IMR-90 (cell line): ENCODE results near the gene RBMS3. TPM values are rescaled to one million over a fixed set of nuclear protein-coding genes. Genes with fewer than 3 reads are reported as not detected.
A peak's percentile ranks its signal among the peaks of the same experiment; 100 is the strongest.

Experiments used
- ATAC-seq: fragments of 200-7000 bp; cut with Tn5 transposase; 2 replicates; pipeline ENCODE4 v1.9.1; 2020; ENCODE audit warnings: low read depth, mild to moderate bottlenecking, moderate library complexity
- BruUV-seq: library from RNA; stranded (reverse); fragments of 400-500 nt; replicated peaks from 2 replicates; lab custom pipeline; 2021; lab: Mats Ljungman, UMichigan
- CTCF ChIA-PET: fragments of 300-600 bp; formaldehyde crosslinking; extraction: SDS; loops from one replicate; lab custom pipeline; 2021; ENCODE audit warnings: antibody characterized with exemption; lab: Yijun Ruan, JAX
- POLR2A ChIA-PET: fragments of 300-600 bp; sonication (Branson Sonifier 250); formaldehyde crosslinking; loops from one replicate; lab custom pipeline; 2022; ENCODE audit warnings: antibody characterized with exemption; ENCODE audit not compliant: unreplicated experiment; lab: Charles Lee
- DNase-seq: peaks from one replicate; pipeline ENCODE4 v3.0.0; 2013
- H2AFZ ChIP-seq: replicated peaks from 2 replicates; pipeline ENCODE3; 2013; ENCODE audit warnings: low read length, mild to moderate bottlenecking; ENCODE audit not compliant: poor library complexity
- H2AK5ac ChIP-seq: 2 replicates; pipeline ENCODE4 v1.6.1; 2013; ENCODE audit warnings: low read depth, low read length, inconsistent platforms
- H2AK9ac ChIP-seq: replicated peaks from 2 replicates; pipeline ENCODE3; 2013; ENCODE audit warnings: mild to moderate bottlenecking, low read depth, low read length, moderate library complexity; ENCODE audit not compliant: poor library complexity
- H2BK120ac ChIP-seq: 2 replicates; pipeline ENCODE4 v1.6.1; 2013; ENCODE audit warnings: low read depth, low read length, inconsistent platforms
- H2BK15ac ChIP-seq: 3 replicates; pipeline ENCODE4 v1.6.1; 2013; ENCODE audit warnings: low read depth, low read length, inconsistent platforms
- H2BK20ac ChIP-seq: 2 replicates; pipeline ENCODE4 v1.6.1; 2013; ENCODE audit warnings: low read depth, mild to moderate bottlenecking, inconsistent platforms, low read length, moderate library complexity
- H2BK5ac ChIP-seq: 2 replicates; pipeline ENCODE4 v1.6.1; 2013; ENCODE audit warnings: mild to moderate bottlenecking, low read depth, low read length, inconsistent platforms; ENCODE audit not compliant: poor library complexity, severe bottlenecking
- H3K14ac ChIP-seq: replicated peaks from 2 replicates; pipeline ENCODE4 v1.6.1; 2013; ENCODE audit warnings: low read depth, low read length, inconsistent platforms
- H3K18ac ChIP-seq: 2 replicates; pipeline ENCODE4 v1.6.1; 2013; ENCODE audit warnings: low read depth, low read length, control low read depth
- H3K23ac ChIP-seq: 2 replicates; pipeline ENCODE4 v1.6.1; 2013; ENCODE audit warnings: low read depth, low read length, inconsistent platforms
- H3K27ac ChIP-seq: 2 replicates; pipeline ENCODE4 v1.5.1; 2013; ENCODE audit warnings: mild to moderate bottlenecking, control low read depth, low read length; ENCODE audit not compliant: insufficient read depth
- H3K27me3 ChIP-seq: 2 replicates; pipeline ENCODE4 v1.6.1; 2013; ENCODE audit warnings: low read length; ENCODE audit not compliant: control insufficient read depth, insufficient read depth
- H3K36me3 ChIP-seq: 2 replicates; pipeline ENCODE4 v1.6.1; 2013; ENCODE audit warnings: low read length, mixed read lengths; ENCODE audit not compliant: control insufficient read depth, insufficient read depth
- H3K4ac ChIP-seq: 2 replicates; pipeline ENCODE4 v1.6.1; 2013; ENCODE audit warnings: low read depth, low read length, inconsistent platforms
- H3K4me1 ChIP-seq: 2 replicates; pipeline ENCODE4 v1.6.1; 2013; ENCODE audit warnings: low read length, mixed read lengths; ENCODE audit not compliant: control insufficient read depth, insufficient read depth
- H3K4me2 ChIP-seq: 2 replicates; pipeline ENCODE4 v1.6.1; 2013; ENCODE audit warnings: low read depth, mild to moderate bottlenecking, control low read depth, low read length, moderate library complexity
- H3K4me3 ChIP-seq: 2 replicates; pipeline ENCODE4 v1.5.1; 2013; ENCODE audit warnings: low read depth, mild to moderate bottlenecking, control low read depth, low read length, moderate library complexity; ENCODE audit not compliant: insufficient read depth
- H3K56ac ChIP-seq: 2 replicates; pipeline ENCODE4 v1.6.1; 2013; ENCODE audit warnings: low read length, inconsistent platforms; ENCODE audit not compliant: insufficient read depth; ENCODE audit errors: extremely low read depth
- H3K79me1 ChIP-seq, 2 experiments: 2 replicates each; pipeline ENCODE4 v1.6.1; 2013; ENCODE audit warnings: low read length in 2 of 2, inconsistent platforms in 1 of 2, low read depth in 1 of 2
- H3K9ac ChIP-seq: 2 replicates; pipeline ENCODE4 v1.6.1; 2013; ENCODE audit warnings: low read depth, low read length, control low read depth
- H3K9me1 ChIP-seq: 2 replicates; pipeline ENCODE4 v1.6.1; 2013; ENCODE audit warnings: low read length, inconsistent platforms; ENCODE audit not compliant: insufficient read depth
- H3K9me3 ChIP-seq: 2 replicates; pipeline ENCODE4 v1.6.1; 2013; ENCODE audit warnings: low read length; ENCODE audit not compliant: control insufficient read depth, insufficient read depth
- H4K20me1 ChIP-seq: 2 replicates; pipeline ENCODE4 v1.6.1; 2013; ENCODE audit warnings: low read length, inconsistent platforms; ENCODE audit not compliant: insufficient read depth
- H4K5ac ChIP-seq: 2 replicates; pipeline ENCODE4 v1.6.1; 2013; ENCODE audit warnings: mild to moderate bottlenecking, low read depth, low read length, control low read depth
- H4K8ac ChIP-seq, 2 experiments: 2 replicates each; pipeline ENCODE4 v1.6.1; 2013; ENCODE audit warnings: low read depth in 2 of 2, low read length in 2 of 2, control low read depth in 1 of 2, inconsistent platforms in 1 of 2
- H4K91ac ChIP-seq: 2 replicates; pipeline ENCODE4 v1.6.1; 2013; ENCODE audit warnings: low read depth, low read length, inconsistent platforms; ENCODE audit not compliant: insufficient read depth
- BHLHE40 ChIP-seq: fragments of 150-350 bp; IDR thresholded peaks from 2 replicates; pipeline ENCODE4 v1.6.1; 2016; ENCODE audit warnings: mild to moderate bottlenecking, low read depth, low read length
- CEBPB ChIP-seq: IDR thresholded peaks from 2 replicates; pipeline ENCODE4 v1.6.1; 2012; ENCODE audit warnings: low read depth, low read length, improper control_type of control experiment
- CHD1 ChIP-seq: IDR thresholded peaks from 2 replicates; pipeline ENCODE4 v1.6.1; 2012; ENCODE audit warnings: low read depth, low read length, improper control_type of control experiment
- FOS ChIP-seq: fragments of 150-350 bp; IDR thresholded peaks from 2 replicates; pipeline ENCODE4 v1.6.1; 2016; ENCODE audit warnings: low read depth, low read length
- MAFK ChIP-seq: IDR thresholded peaks from 2 replicates; pipeline ENCODE4 v1.6.1; 2012; ENCODE audit warnings: low read depth, low read length, improper control_type of control experiment
- MAZ ChIP-seq: IDR thresholded peaks from 2 replicates; pipeline ENCODE4 v1.6.1; 2012; ENCODE audit warnings: low read depth, mild to moderate bottlenecking, low read length, improper control_type of control experiment, moderate library complexity, borderline replicate concordance
- MXI1 ChIP-seq: IDR thresholded peaks from 2 replicates; pipeline ENCODE4 v1.6.1; 2012; ENCODE audit warnings: low read depth, mild to moderate bottlenecking, low read length, moderate library complexity, borderline replicate concordance
- NFE2L2 ChIP-seq: fragments of 150-350 bp; IDR thresholded peaks from 2 replicates; pipeline ENCODE4 v1.6.1; 2016; ENCODE audit warnings: low read depth, mild to moderate bottlenecking, low read length
- POLR2A ChIP-seq: IDR thresholded peaks from 2 replicates; pipeline ENCODE4 v1.6.1; 2012; ENCODE audit warnings: mild to moderate bottlenecking, low read depth, low read length
- RAD21 ChIP-seq: IDR thresholded peaks from 2 replicates; pipeline ENCODE4 v1.6.1; 2012; ENCODE audit warnings: low read length, improper control_type of control experiment
- RCOR1 ChIP-seq: IDR thresholded peaks from 2 replicates; pipeline ENCODE4 v1.6.1; 2012; ENCODE audit warnings: mild to moderate bottlenecking, low read length, improper control_type of control experiment; ENCODE audit not compliant: insufficient replicate concordance
- RFX5 ChIP-seq: IDR thresholded peaks from 2 replicates; pipeline ENCODE4 v1.8.0; 2012; ENCODE audit warnings: low read depth, mild to moderate bottlenecking, low read length, moderate library complexity
- SMC3 ChIP-seq: fragments of 150-350 bp; IDR thresholded peaks from 2 replicates; pipeline ENCODE4 v1.6.1; 2016; ENCODE audit warnings: low read depth, mild to moderate bottlenecking, antibody characterized with exemption, low read length, moderate library complexity
- WGBS, 2 experiments: methylation state at CpG; one replicate each; pipeline versions ENCODE4 v1.1.5 to v1.1.7; 2013; ENCODE audit warnings: missing lambda C conversion rate in 2 of 2; ENCODE audit not compliant: insufficient read length in 1 of 2; ENCODE audit errors: extremely low coverage in 2 of 2; 5-methylcytosine and 5-hydroxymethylcytosine counted together
- dilution Hi-C: fragments of 300-500 bp; cut with HindIII; formaldehyde crosslinking; loops from one replicate; pipeline ENCODE4 v1.14.3; 2018; ENCODE audit warnings: low sequenced_read_pairs; ENCODE audit not compliant: unreplicated experiment
- in situ Hi-C: fragments of 300-500 bp; cut with MboI; formaldehyde crosslinking; loops from 3 replicates; pipeline ENCODE4 v1.14.3; 2019; ENCODE audit warnings: low sequenced_read_pairs, inconsistent platforms, mixed read lengths
- intact Hi-C: fragments of 100-400 bp; cut with micrococcal nuclease; formaldehyde crosslinking; loops from 2 replicates; pipeline ENCODE4 v1.10.0; 2022
- polyA plus RNA-seq, 3 experiments: library from polyadenylated mRNA; depleted of rRNA; stranded (reverse); fragments of >200 nt; gene quantifications; 2 replicates each; pipeline ENCODE4 v1.2.3, GENCODE V29; 2012; ENCODE audit warnings: low replicate concordance in 1 of 3
- total RNA-seq: library from RNA; depleted of rRNA; stranded (reverse); fragments of >200 nt; gene quantifications from 2 replicates; pipeline ENCODE4 v1.2.3, GENCODE V29; 2012
- TF ChIP-seq, protein P1 (sequence below): conservative IDR thresholded peaks from 2 replicates; pipeline ENCODE4 v1.5.1; 2012; ENCODE audit warnings: mild to moderate bottlenecking, low read depth, low read length, improper control_type of control experiment
- TF ChIP-seq, protein P2 (sequence below): fragments of 150-350 bp; IDR thresholded peaks from 2 replicates; pipeline ENCODE4 v1.6.1; 2016; ENCODE audit warnings: low read depth, mild to moderate bottlenecking, low read length, moderate library complexity, borderline replicate concordance

The RBMS3 gene
- total and polyA plus RNA-seq, 2 of the 4 experiments (the other 2 are of a cell fraction), result 15.2 to 127 TPM

DNA sequence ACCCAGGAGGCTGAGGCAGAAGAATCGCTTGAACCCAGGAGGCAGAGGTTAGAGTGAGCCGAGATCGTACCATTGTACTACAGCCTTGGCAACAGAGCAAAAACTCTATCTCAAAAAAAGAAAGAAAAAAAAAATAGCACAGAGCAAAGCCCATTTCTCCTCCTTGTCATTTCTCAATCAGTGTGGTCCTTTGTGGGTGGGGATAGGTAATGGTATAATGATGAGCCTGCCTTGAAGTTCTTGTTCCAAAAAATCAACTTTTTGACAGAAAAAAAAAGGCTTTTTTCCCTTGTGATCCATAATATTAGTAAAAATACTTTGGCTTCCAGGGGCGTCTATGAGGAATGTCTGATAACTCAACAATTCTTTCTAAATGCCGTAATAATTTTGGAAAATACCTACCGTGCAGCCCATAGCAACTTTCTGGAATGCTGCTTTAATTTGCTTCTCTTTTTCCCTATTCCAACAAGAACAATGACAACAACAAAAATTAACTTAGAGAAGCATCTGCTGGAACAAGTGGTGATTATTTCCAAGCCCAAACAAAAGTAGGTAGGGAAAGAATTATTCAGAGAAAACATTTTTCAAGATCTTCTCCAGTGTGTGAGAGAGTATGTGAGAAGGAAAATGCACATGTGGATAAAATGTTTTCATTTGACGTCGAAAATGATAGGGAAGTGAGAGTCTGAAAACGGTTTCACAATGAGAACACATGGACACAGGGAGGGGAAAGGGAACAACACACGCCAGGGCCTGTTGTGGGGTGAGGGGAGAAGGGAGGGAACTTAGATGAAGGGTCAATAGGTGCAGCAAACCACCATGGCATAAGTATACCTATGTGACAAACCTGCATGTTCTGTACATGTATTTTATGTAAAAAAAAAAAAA is 337.8 kb downstream of the RBMS3 start:
- no peak for ATAC-seq
- CTCF ChIA-PET, result interaction anchor here (0.7 kb wide), 1 partner anchor 10 kb away, joined by 6 read pairs; no protein-coding TSS in a partner anchor
- TF ChIP-seq NFE2L2 (no peak), BHLHE40 (no peak), CHD1 (no peak), CEBPB (no peak), RCOR1 (no peak), SMC3 (no peak), RAD21 (no peak), MXI1 (no peak), RFX5 (no peak), MAFK (no peak), FOS (no peak), MAZ (no peak), POLR2A (no peak)
- TF ChIP-seq, protein P1, sequence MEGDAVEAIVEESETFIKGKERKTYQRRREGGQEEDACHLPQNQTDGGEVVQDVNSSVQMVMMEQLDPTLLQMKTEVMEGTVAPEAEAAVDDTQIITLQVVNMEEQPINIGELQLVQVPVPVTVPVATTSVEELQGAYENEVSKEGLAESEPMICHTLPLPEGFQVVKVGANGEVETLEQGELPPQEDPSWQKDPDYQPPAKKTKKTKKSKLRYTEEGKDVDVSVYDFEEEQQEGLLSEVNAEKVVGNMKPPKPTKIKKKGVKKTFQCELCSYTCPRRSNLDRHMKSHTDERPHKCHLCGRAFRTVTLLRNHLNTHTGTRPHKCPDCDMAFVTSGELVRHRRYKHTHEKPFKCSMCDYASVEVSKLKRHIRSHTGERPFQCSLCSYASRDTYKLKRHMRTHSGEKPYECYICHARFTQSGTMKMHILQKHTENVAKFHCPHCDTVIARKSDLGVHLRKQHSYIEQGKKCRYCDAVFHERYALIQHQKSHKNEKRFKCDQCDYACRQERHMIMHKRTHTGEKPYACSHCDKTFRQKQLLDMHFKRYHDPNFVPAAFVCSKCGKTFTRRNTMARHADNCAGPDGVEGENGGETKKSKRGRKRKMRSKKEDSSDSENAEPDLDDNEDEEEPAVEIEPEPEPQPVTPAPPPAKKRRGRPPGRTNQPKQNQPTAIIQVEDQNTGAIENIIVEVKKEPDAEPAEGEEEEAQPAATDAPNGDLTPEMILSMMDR, result no peak
- TF ChIP-seq, protein P2, sequence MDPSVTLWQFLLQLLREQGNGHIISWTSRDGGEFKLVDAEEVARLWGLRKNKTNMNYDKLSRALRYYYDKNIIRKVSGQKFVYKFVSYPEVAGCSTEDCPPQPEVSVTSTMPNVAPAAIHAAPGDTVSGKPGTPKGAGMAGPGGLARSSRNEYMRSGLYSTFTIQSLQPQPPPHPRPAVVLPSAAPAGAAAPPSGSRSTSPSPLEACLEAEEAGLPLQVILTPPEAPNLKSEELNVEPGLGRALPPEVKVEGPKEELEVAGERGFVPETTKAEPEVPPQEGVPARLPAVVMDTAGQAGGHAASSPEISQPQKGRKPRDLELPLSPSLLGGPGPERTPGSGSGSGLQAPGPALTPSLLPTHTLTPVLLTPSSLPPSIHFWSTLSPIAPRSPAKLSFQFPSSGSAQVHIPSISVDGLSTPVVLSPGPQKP, result no peak

More for the DNA sequence above, 337.8 kb downstream of the RBMS3 start:
- H3K23ac ChIP-seq, result peak overlapping the region; percentile 59; the same call in 1 of the 2 replicates
- H3K27me3 ChIP-seq, result no peaks in the 10 kb centered on the region
- H2BK20ac ChIP-seq, result no peak overlapping the region
- no peaks in the 10 kb centered on the region for H3K36me3 ChIP-seq
- no peaks in the 10 kb centered on the region for H4K20me1 ChIP-seq
- peak overlapping the region; percentile 27; the same call in 1 of the 2 replicates for H2BK120ac ChIP-seq
- H3K79me1 ChIP-seq, result peaks cover 6 to 15% of the 10 kb centered on the region in 2 experiments
- 0 out of 2 replicates have a peak overlapping the region, but pooled peaks have one; percentile 50 for H3K4ac ChIP-seq
- H3K4me3 ChIP-seq, result no peak overlapping the region
- H4K91ac ChIP-seq, result no peak overlapping the region
- no peak overlapping the region for H3K18ac ChIP-seq
- no peaks in the 10 kb centered on the region for H3K9me3 ChIP-seq
- no peak overlapping the region for H3K9ac ChIP-seq
- in situ Hi-C loops (no loop called here), dilution Hi-C loops (no loop called here), intact Hi-C loops (no loop called here)
- 48% methylated on average over 3 of the region's 10 CpGs; no CpG with 5 or more reads in 1 of the 2 experiments for WGBS, 2 experiments
- H2BK5ac ChIP-seq, result peak overlapping the region; percentile 7
- peak overlapping the region; percentile 49; the same call in 1 of the 2 replicates for H4K5ac ChIP-seq
- peak; percentile 22 for DNase-seq
- no peaks in the 10 kb centered on the region for H3K4me1 ChIP-seq
- no peak overlapping the region for H3K4me2 ChIP-seq
- no TSS peak for BruUV-seq
- no peak overlapping the region for H2AK9ac ChIP-seq
- 0 out of 4 replicates have a peak overlapping the region, but pooled peaks of 1 of the 2 experiments have one; percentile 4 for H4K8ac ChIP-seq
- no peak overlapping the region for H2AK5ac ChIP-seq
- POLR2A ChIA-PET, result no interaction called here
- no peak overlapping the region for H3K56ac ChIP-seq
- H2BK15ac ChIP-seq, result no peak overlapping the region
- H2AFZ ChIP-seq, result no peak overlapping the region
- H3K14ac ChIP-seq, result 0 out of 2 replicates have a peak overlapping the region, but pooled peaks have one; percentile 16
- peak overlapping the region; percentile 29; the same call in 1 of the 2 replicates for H3K27ac ChIP-seq
- H3K9me1 ChIP-seq, result peaks cover 2% of the 10 kb centered on the region; the same call in 1 of the 2 replicates
